Colon (tissue), 2 donors: ENCODE results near the gene EPB41L5.
"Not testable (repeated sequence)": the region's sequence is repeated elsewhere in the genome, so short reads cannot be mapped to it uniquely, and the experiment has no call there.

Experiments used
- FAIRE-seq: peaks from 2 replicates; lab custom pipeline; 2012; peaks lifted over from hg19 to GRCh38; lab: Jason Lieb, UNC
- donor health status: control.
- donor health status: control.

EPB41L5 gene

DNA sequence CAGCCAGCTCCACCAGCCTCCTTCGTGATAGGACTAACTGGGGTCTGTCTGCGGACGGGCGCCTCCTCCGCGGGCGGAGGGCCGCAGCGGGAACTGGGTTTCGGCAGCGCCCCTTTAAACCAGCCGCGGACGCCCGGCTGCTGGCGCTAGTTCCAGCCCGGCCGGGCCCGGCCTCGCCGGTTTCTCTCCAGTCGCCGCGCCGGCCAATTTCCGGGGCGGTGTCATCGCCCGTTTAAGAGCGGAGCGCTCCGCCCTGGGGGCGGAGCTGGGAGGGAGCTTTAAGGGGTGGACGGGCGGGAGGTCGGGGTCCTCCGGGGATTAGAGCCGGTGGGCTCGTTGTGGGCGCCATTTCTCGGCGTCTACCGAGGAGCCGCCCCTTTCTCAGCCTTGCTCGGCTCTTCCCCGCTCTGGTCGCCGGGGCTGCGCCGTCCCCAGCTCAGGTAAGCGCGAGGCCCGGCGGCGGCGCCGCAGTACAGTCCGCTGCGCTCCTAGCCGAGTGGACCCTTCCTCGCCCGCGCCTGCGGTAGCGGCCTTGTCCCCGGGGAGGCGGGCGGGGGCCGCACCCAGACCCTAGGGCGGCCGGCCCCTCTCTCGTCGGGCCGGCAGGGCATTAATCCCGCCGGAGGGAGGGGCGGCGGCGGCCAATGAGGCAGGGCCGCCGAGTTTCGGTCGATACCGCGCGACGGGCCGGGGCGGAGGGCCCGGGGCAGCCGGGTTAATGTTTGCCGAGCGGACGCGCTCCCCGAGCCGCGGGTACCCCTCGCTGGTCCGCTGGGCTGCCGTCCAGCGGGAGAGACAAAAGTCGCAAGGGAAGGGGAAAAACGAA lies at the start of gene EPB41L5:
TSS of gene EPB41L5 (plus strand) at position 307 of the 826 bp plus-strand sequence. CDS start 6,008 bp downstream, outside the sequence.
- FAIRE-seq: no peak

DNA sequence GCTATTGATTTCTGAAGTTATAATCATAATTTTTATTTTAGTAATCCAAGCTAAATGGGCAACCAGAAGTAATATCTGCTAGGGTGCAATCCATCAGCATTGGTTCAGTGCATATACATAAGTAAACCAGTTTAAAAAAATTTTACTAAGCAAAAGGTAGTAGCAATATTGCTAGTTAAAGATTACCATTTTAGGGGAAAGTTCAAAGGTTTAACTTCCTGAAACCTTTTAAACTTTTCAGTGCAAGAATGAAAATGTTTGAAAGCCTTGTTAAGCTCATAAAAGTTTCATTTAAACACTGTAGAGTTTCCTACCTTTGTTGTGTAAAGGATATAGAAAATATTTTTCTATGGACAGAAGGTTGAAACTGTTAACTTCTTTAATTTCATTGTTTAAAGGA lies 31.0 kb upstream of the EPB41L5 start:
- no peak for FAIRE-seq

DNA sequence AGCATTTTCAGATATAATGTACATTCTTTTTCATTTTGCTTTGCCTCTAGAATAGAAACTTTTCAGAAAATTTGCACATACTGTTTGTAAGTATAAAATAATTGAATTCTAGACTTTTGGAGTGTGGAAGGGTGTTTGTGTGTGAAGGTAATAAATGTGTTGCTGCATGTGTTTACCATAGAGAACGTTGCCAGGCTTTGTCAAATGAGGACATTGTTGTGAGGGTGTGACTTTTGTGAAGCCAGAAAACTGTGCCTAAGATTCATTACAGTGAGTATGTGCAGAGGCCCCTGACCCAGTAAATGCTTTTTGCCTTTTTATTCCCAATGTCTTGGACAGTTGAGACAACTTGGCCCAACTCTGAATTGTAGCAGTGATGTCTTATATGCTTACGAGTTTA lies 30.4 kb upstream of the EPB41L5 start:
- no peak for FAIRE-seq

DNA sequence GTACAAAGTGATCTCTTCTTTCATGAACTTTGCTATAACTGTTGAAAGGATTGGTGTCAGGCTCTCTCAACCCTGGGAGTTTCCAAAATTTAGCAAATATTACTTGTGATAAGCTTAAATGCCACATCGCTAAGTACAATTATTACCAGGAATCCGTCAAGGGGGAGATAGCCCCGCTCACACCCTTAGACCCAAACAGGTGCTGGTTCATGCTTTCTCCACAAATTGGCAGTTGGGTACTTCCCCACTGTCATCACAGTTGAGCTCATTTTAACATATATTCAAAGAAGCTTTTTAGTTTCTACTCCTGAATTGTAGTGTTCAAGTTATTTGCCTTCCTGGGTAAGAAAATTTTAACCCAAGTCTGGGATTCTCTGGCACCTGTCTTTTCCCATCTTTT lies 29.8 kb upstream of the EPB41L5 start:
- no peak for FAIRE-seq

- FAIRE-seq: no peak
Measured at GRCh38 chr2:119996148-119996547, 16.7 kb upstream of the EPB41L5 start.

DNA sequence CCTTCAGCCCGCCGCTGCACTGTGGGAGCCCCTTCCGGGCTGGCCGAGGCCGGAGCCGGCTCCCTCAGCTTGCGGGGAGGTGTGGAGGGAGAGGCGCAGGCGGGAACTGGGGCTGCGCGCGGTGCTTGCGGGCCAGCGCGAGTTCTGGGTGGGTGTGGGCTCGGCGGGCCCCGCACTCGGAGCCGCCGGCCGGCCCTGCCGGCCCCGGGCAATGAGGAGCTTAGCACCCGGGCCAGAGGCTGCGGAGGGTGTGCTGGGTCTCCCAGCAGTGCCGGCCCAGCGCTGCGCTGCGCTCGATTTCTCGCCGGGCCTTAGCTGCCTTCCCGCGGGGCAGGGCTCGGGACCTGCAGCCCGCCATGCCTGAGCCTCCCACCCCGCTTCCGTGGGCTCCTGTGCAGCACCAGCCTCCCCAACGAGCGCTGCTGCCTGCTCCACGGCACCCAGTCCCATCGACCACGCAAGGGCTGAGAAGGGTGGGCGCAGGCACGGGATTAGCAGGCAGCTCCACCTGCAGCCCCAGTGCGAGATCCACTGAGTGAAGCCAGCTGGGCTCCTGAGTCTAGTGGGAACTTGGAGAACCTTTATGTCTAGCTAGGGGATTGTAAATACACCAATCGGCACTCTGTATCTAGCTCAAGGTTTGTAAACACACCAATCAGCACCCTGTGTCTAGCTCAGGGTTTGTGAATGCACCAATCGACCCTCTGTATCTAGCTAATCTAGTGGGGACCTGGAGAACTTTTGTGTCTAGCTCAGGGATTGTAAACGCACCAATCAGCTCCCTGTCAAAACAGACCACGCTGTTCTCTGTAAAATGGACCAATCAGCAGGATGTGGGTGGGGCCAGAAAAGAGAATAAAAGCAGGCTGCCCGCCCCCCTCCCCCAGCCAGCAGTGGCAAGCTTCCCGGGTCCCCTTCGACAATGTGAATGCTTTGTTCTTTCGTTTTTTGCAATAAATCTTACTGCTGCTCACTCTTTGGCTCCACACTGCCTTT lies 15.7 kb upstream of the EPB41L5 start:
- not testable (repeated sequence) for FAIRE-seq

- no peak for FAIRE-seq
Measured at GRCh38 chr2:120001471-120001870, 11.4 kb upstream of the EPB41L5 start.

GRCh38 chr2:120004254-120004653 lies 8.6 kb upstream of the EPB41L5 start:
- no peak for FAIRE-seq

GRCh38 chr2:120005834-120006521 lies 6.9 kb upstream of the EPB41L5 start:
- no peak for FAIRE-seq

- no peak for FAIRE-seq
Measured at GRCh38 chr2:120007851-120008250, 5.0 kb upstream of the EPB41L5 start.

DNA sequence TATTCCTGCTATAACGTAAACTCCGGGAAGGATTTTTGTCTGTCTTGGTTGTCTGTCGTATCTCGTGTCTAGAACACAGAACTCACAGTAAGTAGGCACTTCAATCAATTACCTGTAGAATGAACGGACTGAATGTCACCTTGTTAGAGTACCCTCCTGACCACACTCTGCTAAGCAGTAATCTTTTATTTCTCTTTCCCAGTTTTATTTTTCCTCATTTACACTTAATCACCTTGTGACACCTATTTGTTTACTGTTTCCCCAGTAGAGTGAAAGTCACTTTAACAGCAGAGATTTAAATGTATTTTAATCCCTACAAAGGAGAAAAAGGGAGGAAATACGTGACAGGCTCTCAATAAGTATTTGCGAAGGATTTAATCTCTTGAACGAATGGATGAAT lies 514 bp upstream of the EPB41L5 start:
- FAIRE-seq: no peak

GRCh38 chr2:120013597-120014223 lies 833 bp downstream of the EPB41L5 start:
- FAIRE-seq: no peak

DNA sequence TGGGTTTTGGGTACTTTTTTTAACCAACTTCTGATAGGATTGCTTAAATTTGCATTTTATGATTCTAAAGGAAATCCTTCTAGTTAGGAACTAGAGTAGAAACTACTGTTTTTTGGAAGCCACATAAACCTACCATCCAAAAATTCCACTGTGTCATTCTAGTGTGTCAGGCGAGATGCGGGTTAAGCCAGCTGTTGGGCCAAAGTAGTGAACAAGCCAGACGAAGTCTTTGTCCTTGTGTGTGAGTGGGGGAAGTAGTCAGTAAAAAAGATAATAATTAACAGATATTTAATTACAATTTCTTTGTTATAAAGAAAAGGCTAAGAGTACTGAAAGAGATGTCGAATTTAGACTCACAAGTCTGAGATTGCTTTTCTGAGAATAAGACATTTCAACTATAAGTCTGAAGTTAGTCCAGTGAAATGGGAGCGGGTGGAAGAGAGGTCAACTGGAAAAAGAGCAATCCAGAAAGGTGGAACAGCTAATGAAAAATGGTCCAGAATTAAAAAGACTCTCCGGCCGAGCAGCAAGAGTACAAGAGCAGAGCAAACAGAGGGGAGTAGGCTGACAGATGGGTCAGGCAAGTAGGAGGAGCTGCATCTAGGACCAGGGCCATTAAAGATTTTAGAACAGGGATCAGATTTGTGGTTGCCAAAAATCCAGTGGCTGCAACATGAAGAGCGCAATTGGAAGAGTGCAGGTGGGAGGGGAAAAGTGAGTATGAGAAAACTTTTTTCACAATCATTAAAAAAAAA lies 1.5 kb downstream of the EPB41L5 start:
- no peak for FAIRE-seq

DNA sequence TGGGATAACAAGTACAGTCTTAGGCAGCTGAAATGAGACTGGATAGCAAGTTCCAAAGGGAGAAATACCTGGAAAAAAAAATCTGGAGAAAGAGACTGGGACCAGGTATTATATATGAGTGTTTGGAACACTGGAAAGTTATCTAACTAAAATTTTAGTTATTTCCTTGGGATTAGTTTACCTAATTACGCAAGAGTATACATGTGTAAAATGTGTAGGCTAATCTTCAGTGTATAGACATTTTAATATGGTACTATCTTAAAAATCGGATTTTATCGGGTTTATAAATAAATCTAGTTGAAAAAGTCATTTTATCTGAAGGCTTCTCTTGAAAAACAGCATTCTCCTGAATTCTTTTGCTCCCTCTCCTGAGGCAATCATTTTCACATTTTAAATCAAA lies 3.9 kb downstream of the EPB41L5 start:
- no peak for FAIRE-seq

- no peak for FAIRE-seq
Measured at GRCh38 chr2:120017201-120017600, 4.3 kb downstream of the EPB41L5 start.

GRCh38 chr2:120018549-120018948 lies 5.7 kb downstream of the EPB41L5 start:
- FAIRE-seq: no peak

- no peak for FAIRE-seq
Measured at GRCh38 chr2:120020554-120020953, 7.7 kb downstream of the EPB41L5 start.

DNA sequence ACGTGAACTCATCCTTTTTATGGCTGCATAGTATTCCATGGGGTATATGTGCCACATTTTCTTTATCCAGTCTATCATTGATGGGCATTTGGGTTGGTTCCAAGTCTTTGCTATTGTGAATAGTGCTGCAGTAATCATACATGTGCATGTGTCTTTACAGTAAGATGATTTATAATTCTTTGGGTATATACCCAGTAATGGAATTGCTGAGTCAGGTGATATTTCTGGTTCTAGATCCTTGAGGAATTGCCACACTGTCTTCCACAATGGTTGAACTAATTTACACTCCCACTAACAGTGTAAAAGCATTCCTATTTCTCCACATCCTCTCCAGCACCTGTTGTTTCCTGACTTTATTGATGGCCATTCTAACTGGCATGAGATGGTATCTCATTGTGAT lies 9.6 kb downstream of the EPB41L5 start:
- FAIRE-seq: not testable (repeated sequence)

DNA sequence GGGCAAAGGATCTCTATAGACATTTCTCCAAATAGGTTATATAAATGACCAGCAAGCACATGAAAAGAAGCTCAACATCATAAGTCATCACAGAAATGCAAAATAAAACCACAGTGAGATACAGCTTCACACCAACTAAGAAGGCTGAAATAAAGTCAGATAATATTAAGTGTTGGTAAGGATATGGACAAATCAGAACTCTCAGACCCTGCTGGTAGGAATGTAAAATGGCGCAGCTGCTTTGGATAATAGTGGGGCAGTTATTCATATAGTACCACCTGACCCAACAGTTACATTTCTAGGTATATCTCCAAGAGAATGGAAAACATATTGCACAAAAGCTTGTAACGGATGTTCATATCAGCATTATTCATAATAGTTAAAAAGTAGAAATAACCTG lies 14.0 kb downstream of the EPB41L5 start:
- no peak for FAIRE-seq

DNA sequence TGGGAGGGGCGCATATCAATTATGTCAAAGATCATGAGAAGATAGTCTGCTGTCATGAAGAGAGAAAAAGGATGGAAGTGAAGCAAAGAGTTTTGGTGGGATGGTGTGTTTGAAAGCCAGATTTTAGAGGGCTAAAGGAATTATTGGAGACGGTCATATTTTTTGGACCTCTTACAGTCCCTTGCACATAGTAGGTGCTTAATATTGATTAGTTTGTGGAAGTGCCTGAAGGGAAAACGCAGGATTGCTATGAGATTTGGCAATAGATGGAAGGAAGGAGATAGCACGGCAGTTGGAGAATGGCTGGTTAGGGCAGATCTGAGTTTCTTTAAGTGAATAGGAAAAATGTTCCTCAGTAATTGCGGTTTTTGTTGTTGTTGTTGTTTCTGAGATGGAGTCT lies 15.9 kb downstream of the EPB41L5 start:
- no peak for FAIRE-seq
